PC-9 (cell line): ENCODE measurements around the gene RBMS3. TPM values are rescaled to one million over a fixed set of nuclear protein-coding genes. Genes with fewer than 3 reads are reported as not detected.

Source experiments
- BruUV-seq: library from RNA; stranded (reverse); fragments of 400-500 nt; replicated peaks from 2 replicates; lab custom pipeline; 2021; lab: Mats Ljungman, UMichigan
- CTCF ChIA-PET: fragments of 300-600 bp; sonication (Branson Sonifier 250); formaldehyde crosslinking; loops from one replicate; lab custom pipeline; 2022; ENCODE audit warnings: antibody characterized with exemption; lab: Charles Lee
- POLR2A ChIA-PET: fragments of 300-600 bp; sonication (Branson Sonifier 250); formaldehyde crosslinking; loops from one replicate; lab custom pipeline; 2022; ENCODE audit warnings: antibody characterized with exemption; ENCODE audit not compliant: unreplicated experiment; lab: Charles Lee
- DNase-seq, 2 experiments: peaks; one replicate each; pipeline versions ENCODE4 v3.0.0 to v3.0.0-alpha.2; 2015 to 2022; ENCODE audit warnings: mixed read lengths in 1 of 2
- H2AFZ ChIP-seq: fragments of 200-600 bp; sonication (generic); 2 replicates; pipeline ENCODE4 v1.8.1; 2017; ENCODE audit warnings: antibody characterized with exemption
- H3F3A ChIP-seq: fragments of 200-600 bp; sonication (generic); 2 replicates; pipeline ENCODE4 v1.8.1; 2017; ENCODE audit warnings: antibody characterized with exemption, mild to moderate bottlenecking, low read depth; ENCODE audit not compliant: insufficient read depth
- H3K27ac ChIP-seq: fragments of 200-600 bp; sonication (generic); 2 replicates; pipeline ENCODE4 v1.6.1; 2016; ENCODE audit warnings: mixed run types
- H3K27me3 ChIP-seq: fragments of 200-600 bp; sonication (generic); 2 replicates; pipeline ENCODE4 v1.6.1; 2016; ENCODE audit warnings: low read depth, mixed run types; ENCODE audit not compliant: insufficient read depth
- H3K36me3 ChIP-seq: fragments of 200-600 bp; sonication (generic); 2 replicates; pipeline ENCODE4 v1.6.1; 2016; ENCODE audit warnings: low read depth, mixed run types
- H3K4me1 ChIP-seq: fragments of 200-600 bp; sonication (generic); replicated peaks from 2 replicates; pipeline ENCODE4 v1.6.1; 2016; ENCODE audit warnings: mixed run types; ENCODE audit not compliant: insufficient read depth
- H3K4me2 ChIP-seq: fragments of 200-600 bp; sonication (generic); 2 replicates; pipeline ENCODE4 v1.6.1; 2017; ENCODE audit warnings: mixed run types
- H3K4me3 ChIP-seq: fragments of 200-600 bp; sonication (generic); 2 replicates; pipeline ENCODE4 v1.6.1; 2016; ENCODE audit warnings: mixed run types
- H3K79me2 ChIP-seq: fragments of 200-600 bp; sonication (generic); 2 replicates; pipeline ENCODE4 v1.6.1; 2017; ENCODE audit warnings: low read depth, mixed run types
- H3K9me2 ChIP-seq: fragments of 200-600 bp; sonication (generic); 2 replicates; pipeline ENCODE4 v1.8.1; 2017; ENCODE audit warnings: mild to moderate bottlenecking; ENCODE audit not compliant: insufficient read depth
- H3K9me3 ChIP-seq: fragments of 200-600 bp; sonication (generic); 2 replicates; pipeline ENCODE4 v1.8.1; 2016; ENCODE audit warnings: low read depth; ENCODE audit not compliant: insufficient read depth
- H4K20me1 ChIP-seq: fragments of 200-600 bp; sonication (generic); 2 replicates; pipeline ENCODE4 v1.8.1; 2017; ENCODE audit not compliant: insufficient read depth
- EZH2 ChIP-seq: fragments of 200-600 bp; sonication (generic); IDR thresholded peaks from 2 replicates; pipeline ENCODE4 v1.8.0; 2017; ENCODE audit warnings: antibody characterized with exemption, low read depth
- intact Hi-C: fragments of 100-400 bp; cut with micrococcal nuclease; formaldehyde crosslinking; loops from one replicate; pipeline ENCODE4 v1.10.0; 2022; ENCODE audit not compliant: unreplicated experiment
- total RNA-seq: library from RNA; stranded (reverse); gene quantifications from 2 replicates; pipeline ENCODE4 v1.2.3, GENCODE V29; 2021
- TF ChIP-seq, protein P1 (sequence below): fragments of 200-600 bp; sonication (generic); conservative IDR thresholded peaks from 2 replicates; pipeline ENCODE4 v1.6.1; 2017; ENCODE audit warnings: mixed run types, antibody characterized with exemption, mild to moderate bottlenecking, moderate library complexity

RBMS3 gene
- total RNA-seq, 1 experiment from 2014 or later, result 3.5 TPM

DNA sequence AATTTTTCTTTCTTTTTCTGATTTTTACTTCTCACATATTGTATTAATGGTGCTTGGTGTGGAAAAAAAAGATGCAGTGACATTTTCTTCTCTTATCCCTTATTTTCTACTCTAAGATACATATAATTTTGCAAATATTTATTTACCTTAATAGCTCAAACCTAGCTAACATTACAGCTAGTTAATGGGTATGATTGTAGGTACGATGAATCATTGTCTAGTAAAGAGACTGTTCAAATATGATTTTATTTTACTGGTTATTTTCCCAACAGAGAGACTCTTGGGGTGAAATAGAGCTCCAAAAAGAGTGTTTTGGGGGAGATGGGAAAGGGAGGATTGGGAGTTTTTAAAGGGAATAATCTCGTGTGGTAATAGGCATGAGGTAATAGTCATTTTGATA, 206.0 kb downstream of the RBMS3 start:
- DNase-seq, result no peak
- no peak overlapping the region for H3K4me2 ChIP-seq
- H3K27ac ChIP-seq, result no peak overlapping the region
- no peaks in the 10 kb centered on the region; the same call in 1 of the 2 replicates for H3K9me2 ChIP-seq
- H3K36me3 ChIP-seq, result no peaks in the 10 kb centered on the region
- no peaks in the 10 kb centered on the region for H3K27me3 ChIP-seq
- H2AFZ ChIP-seq, result 0 out of 2 replicates have a peak overlapping the region, but pooled peaks have one; percentile 34
- no peaks in the 10 kb centered on the region for H3K9me3 ChIP-seq
- ChIA-PET POLR2A (no interaction called here), CTCF (no interaction called here)
- H3K79me2 ChIP-seq, result no peaks in the 10 kb centered on the region
- no peaks in the 10 kb centered on the region for H3F3A ChIP-seq
- H4K20me1 ChIP-seq, result no peaks in the 10 kb centered on the region
- no peaks in the 10 kb centered on the region for H3K4me1 ChIP-seq
- BruUV-seq, result no TSS peak
- intact Hi-C loops, result no loop called here
- TF ChIP-seq, protein P1, sequence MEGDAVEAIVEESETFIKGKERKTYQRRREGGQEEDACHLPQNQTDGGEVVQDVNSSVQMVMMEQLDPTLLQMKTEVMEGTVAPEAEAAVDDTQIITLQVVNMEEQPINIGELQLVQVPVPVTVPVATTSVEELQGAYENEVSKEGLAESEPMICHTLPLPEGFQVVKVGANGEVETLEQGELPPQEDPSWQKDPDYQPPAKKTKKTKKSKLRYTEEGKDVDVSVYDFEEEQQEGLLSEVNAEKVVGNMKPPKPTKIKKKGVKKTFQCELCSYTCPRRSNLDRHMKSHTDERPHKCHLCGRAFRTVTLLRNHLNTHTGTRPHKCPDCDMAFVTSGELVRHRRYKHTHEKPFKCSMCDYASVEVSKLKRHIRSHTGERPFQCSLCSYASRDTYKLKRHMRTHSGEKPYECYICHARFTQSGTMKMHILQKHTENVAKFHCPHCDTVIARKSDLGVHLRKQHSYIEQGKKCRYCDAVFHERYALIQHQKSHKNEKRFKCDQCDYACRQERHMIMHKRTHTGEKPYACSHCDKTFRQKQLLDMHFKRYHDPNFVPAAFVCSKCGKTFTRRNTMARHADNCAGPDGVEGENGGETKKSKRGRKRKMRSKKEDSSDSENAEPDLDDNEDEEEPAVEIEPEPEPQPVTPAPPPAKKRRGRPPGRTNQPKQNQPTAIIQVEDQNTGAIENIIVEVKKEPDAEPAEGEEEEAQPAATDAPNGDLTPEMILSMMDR, result no peak
- no peak for TF ChIP-seq EZH2
- H3K4me3 ChIP-seq, result no peak overlapping the region

DNA sequence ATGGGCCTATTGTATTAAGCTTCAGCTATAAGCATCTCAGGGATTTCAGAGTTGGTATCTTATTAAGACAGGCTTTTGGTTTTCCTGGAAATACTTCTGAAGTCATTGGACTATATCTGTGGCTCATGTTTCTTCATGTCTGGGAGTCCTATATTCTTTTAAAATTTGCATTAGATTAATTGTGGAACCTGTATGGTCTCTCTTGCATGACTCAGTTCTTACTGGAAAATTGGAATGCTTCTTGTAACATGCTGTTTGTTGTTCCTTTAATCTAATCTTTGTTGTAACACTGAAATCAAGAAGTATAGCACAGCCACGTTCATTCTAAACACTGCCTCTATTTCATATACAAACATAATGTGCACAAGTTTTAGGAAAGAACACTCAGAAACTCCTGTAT, 208.1 kb downstream of the RBMS3 start:
- Histone ChIP-seq H4K20me1 (no peaks in the 10 kb centered on the region), H3K79me2 (no peaks in the 10 kb centered on the region), H3K4me3 (no peak overlapping the region), H3K36me3 (no peaks in the 10 kb centered on the region), H2AFZ (no peak overlapping the region), H3K27ac (no peak overlapping the region), H3K9me2 (no peaks in the 10 kb centered on the region; the same call in 1 of the 2 replicates), H3K4me2 (no peak overlapping the region), H3F3A (no peaks in the 10 kb centered on the region), H3K4me1 (no peaks in the 10 kb centered on the region), H3K27me3 (no peaks in the 10 kb centered on the region), H3K9me3 (no peaks in the 10 kb centered on the region)
- POLR2A ChIA-PET, result no interaction called here
- TF ChIP-seq, protein P1, result no peak
- no peak for TF ChIP-seq EZH2
- intact Hi-C loops, result no loop called here
- CTCF ChIA-PET, result no interaction called here
- BruUV-seq, result no TSS peak
- DNase-seq, result no peak

DNA sequence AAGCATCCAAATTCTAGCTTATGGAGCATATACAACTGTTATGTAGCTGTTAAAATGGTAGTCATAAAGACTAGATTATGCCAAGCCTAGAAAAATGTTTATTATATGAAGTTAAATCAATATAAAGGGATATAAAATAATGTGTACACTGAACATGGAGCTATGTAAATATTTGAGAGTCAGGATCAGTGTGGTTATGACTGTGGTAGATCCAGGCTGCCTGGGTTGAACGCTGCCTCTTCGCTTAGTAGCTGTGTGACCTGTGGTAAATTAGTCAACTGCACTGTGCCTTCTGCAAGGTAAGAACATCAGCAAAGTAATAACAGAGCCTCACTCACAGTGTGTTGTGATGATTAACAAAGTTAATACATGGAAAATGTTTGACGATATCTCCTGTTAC, 212.2 kb downstream of the RBMS3 start:
- no peaks in the 10 kb centered on the region for H3K9me3 ChIP-seq
- no TSS peak for BruUV-seq
- ChIA-PET CTCF (no interaction called here), POLR2A (no interaction called here)
- no peaks in the 10 kb centered on the region for H3F3A ChIP-seq
- H4K20me1 ChIP-seq, result no peaks in the 10 kb centered on the region
- H3K79me2 ChIP-seq, result no peaks in the 10 kb centered on the region
- no peak for TF ChIP-seq EZH2
- TF ChIP-seq, protein P1, result no peak
- H3K4me1 ChIP-seq, result no peaks in the 10 kb centered on the region
- no peak for DNase-seq
- H3K4me2 ChIP-seq, result no peak overlapping the region
- no peak overlapping the region for H3K4me3 ChIP-seq
- intact Hi-C loops, result no loop called here
- H3K27ac ChIP-seq, result no peak overlapping the region
- H2AFZ ChIP-seq, result no peak overlapping the region
- H3K36me3 ChIP-seq, result no peaks in the 10 kb centered on the region
- no peaks in the 10 kb centered on the region for H3K27me3 ChIP-seq
- no peaks in the 10 kb centered on the region; the same call in 1 of the 2 replicates for H3K9me2 ChIP-seq
